Measurements from ENCODE around the gene RTN4R.

RTN4R gene

GRCh38 chr22:20240900-20241299, 27.2 kb downstream of the RTN4R start:
- Histone ChIP-seq H3K4me1 (ENCODE audit: control insufficient read depth, low read length) (peaks cover 47% of the 10 kb centered on the region), H3K27me3 (ENCODE audit: control insufficient read depth, low read length) (no peaks in the 10 kb centered on the region), H3K27ac (ENCODE audit: low read depth, low read length) (no peak overlapping the region), H3K4me3 (ENCODE audit: low read length) (no peak overlapping the region), H3K9me3 (ENCODE audit: control insufficient read depth, insufficient read depth, low read length) (no peaks in the 10 kb centered on the region), H3K4me2 (ENCODE audit: low read length) (no peak overlapping the region), H3F3A (ENCODE audit: control insufficient read depth, insufficient read depth) (no peaks in the 10 kb centered on the region), H3K9me2 (replicated peaks; ENCODE audit: control insufficient read depth, low read length) (no peaks in the 10 kb centered on the region), H3K79me2 (ENCODE audit: control insufficient read depth, low read length) (no peaks in the 10 kb centered on the region), H4K20me1 (ENCODE audit: control insufficient read depth, insufficient read depth, low read depth, low read length) (no peaks in the 10 kb centered on the region), H3K36me3 (ENCODE audit: control insufficient read depth, low read length) (no peaks in the 10 kb centered on the region)
- TF ChIP-seq CTCF (IDR thresholded peaks at IDR 0.05; ENCODE audit: low read depth, low read length, poor library complexity, severe bottlenecking) (no peak), EZH2phosphoT487 (IDR thresholded peaks at IDR 0.05; ENCODE audit: borderline replicate concordance, low read length) (no peak)

- H3K9me3 ChIP-seq (ENCODE audit: control insufficient read depth, insufficient read depth, low read length): no peaks in the 10 kb centered on the region
- no peak overlapping the region for H3K4me2 ChIP-seq (ENCODE audit: low read length)
- peaks cover 42% of the 10 kb centered on the region for H3K4me1 ChIP-seq (ENCODE audit: control insufficient read depth, low read length)
- H3K36me3 ChIP-seq (ENCODE audit: control insufficient read depth, low read length): no peaks in the 10 kb centered on the region
- no peaks in the 10 kb centered on the region for H3K27me3 ChIP-seq (ENCODE audit: control insufficient read depth, low read length)
- H3K79me2 ChIP-seq (ENCODE audit: control insufficient read depth, low read length): no peaks in the 10 kb centered on the region
- no peaks in the 10 kb centered on the region for H3F3A ChIP-seq (ENCODE audit: control insufficient read depth, insufficient read depth)
- no peak overlapping the region for H3K4me3 ChIP-seq (ENCODE audit: low read length)
- TF ChIP-seq CTCF (IDR thresholded peaks at IDR 0.05; ENCODE audit: low read depth, low read length, poor library complexity, severe bottlenecking): no peak
- no peak for TF ChIP-seq EZH2phosphoT487 (IDR thresholded peaks at IDR 0.05; ENCODE audit: borderline replicate concordance, low read length)
- H3K27ac ChIP-seq (ENCODE audit: low read depth, low read length): no peak overlapping the region
- no peaks in the 10 kb centered on the region for H4K20me1 ChIP-seq (ENCODE audit: control insufficient read depth, insufficient read depth, low read depth, low read length)
- H3K9me2 ChIP-seq (replicated peaks; ENCODE audit: control insufficient read depth, low read length): no peaks in the 10 kb centered on the region
These were observed 27.7 kb downstream of the RTN4R start for GRCh38 chr22:20240447-20240764.

GRCh38 chr22:20239676-20240446, 28.3 kb downstream of the RTN4R start:
- no peaks in the 10 kb centered on the region for H3K36me3 ChIP-seq (ENCODE audit: control insufficient read depth, low read length)
- no peaks in the 10 kb centered on the region for H3K27me3 ChIP-seq (ENCODE audit: control insufficient read depth, low read length)
- no peak overlapping the region for H3K27ac ChIP-seq (ENCODE audit: low read depth, low read length)
- no peaks in the 10 kb centered on the region for H3K79me2 ChIP-seq (ENCODE audit: control insufficient read depth, low read length)
- peaks cover 37% of the 10 kb centered on the region for H3K4me1 ChIP-seq (ENCODE audit: control insufficient read depth, low read length)
- no peak overlapping the region for H3K4me3 ChIP-seq (ENCODE audit: low read length)
- no peak for TF ChIP-seq EZH2phosphoT487 (IDR thresholded peaks at IDR 0.05; ENCODE audit: borderline replicate concordance, low read length)
- no peak for TF ChIP-seq CTCF (IDR thresholded peaks at IDR 0.05; ENCODE audit: low read depth, low read length, poor library complexity, severe bottlenecking)
- no peaks in the 10 kb centered on the region for H3K9me3 ChIP-seq (ENCODE audit: control insufficient read depth, insufficient read depth, low read length)
- H3K4me2 ChIP-seq (ENCODE audit: low read length): peak overlapping the region; percentile 36
- H3K9me2 ChIP-seq (replicated peaks; ENCODE audit: control insufficient read depth, low read length): no peaks in the 10 kb centered on the region
- H4K20me1 ChIP-seq (ENCODE audit: control insufficient read depth, insufficient read depth, low read depth, low read length): no peaks in the 10 kb centered on the region
- H3F3A ChIP-seq (ENCODE audit: control insufficient read depth, insufficient read depth): no peaks in the 10 kb centered on the region

Data from DOHH2 (cell line).